H1 (cell line): ENCODE data around the gene MKLN1. TPM values are rescaled to one million over a fixed set of nuclear protein-coding genes. Genes with fewer than 3 reads are reported as not detected.

Source experiments
- BACH1 ChIP-seq: IDR thresholded peaks from 2 replicates; pipeline ENCODE4 v1.6.1; 2012; ENCODE audit warnings: low read length, improper control_type of control experiment
- CBX8 ChIP-seq: fragments of 300-800, 300-1000 bp; sonication (generic); IDR thresholded peaks from 2 replicates; pipeline ENCODE4 v1.7.1; 2016; ENCODE audit warnings: low read depth, low read length, borderline replicate concordance
- CHD7 ChIP-seq: fragments of 300-600 bp; sonication (generic); IDR thresholded peaks from 2 replicates; pipeline ENCODE4 v1.7.1; 2012; ENCODE audit warnings: low read length, moderate library complexity, mild to moderate bottlenecking, inconsistent platforms; ENCODE audit not compliant: insufficient replicate concordance
- E2F6 ChIP-seq: IDR thresholded peaks from 2 replicates; pipeline ENCODE4 v1.6.1; 2012; ENCODE audit warnings: inconsistent platforms
- POLR2A ChIP-seq, 2 experiments: IDR thresholded peaks; 1 replicate in 1 of 2; 2 replicates in 1 of 2; pipeline ENCODE4 v1.6.1; 2011; ENCODE audit warnings: low read depth in 2 of 2, low read length in 2 of 2, mild to moderate bottlenecking in 2 of 2; ENCODE audit errors: control extremely low read depth in 1 of 2
- SAP30 ChIP-seq: fragments of 300-600 bp; sonication (generic); IDR thresholded peaks from 2 replicates; pipeline ENCODE4 v1.7.1; 2012; ENCODE audit warnings: low read length, moderate library complexity, mild to moderate bottlenecking, inconsistent platforms; ENCODE audit not compliant: insufficient read depth, insufficient replicate concordance
- SIN3A ChIP-seq, 2 experiments: IDR thresholded peaks in 1 of 2; conservative IDR thresholded peaks in 1 of 2; 2 replicates each; pipeline ENCODE4 v1.6.1; 2011 to 2012; ENCODE audit warnings: low read length in 2 of 2, improper control_type of control experiment in 1 of 2, low read depth in 1 of 2, mild to moderate bottlenecking in 1 of 2
- SRF ChIP-seq: IDR thresholded peaks from 2 replicates; pipeline ENCODE4 v1.6.1; 2011; ENCODE audit warnings: mild to moderate bottlenecking, low read depth, low read length, moderate library complexity
- TCF12 ChIP-seq: IDR thresholded peaks from 2 replicates; pipeline ENCODE4 v1.6.1; 2011; ENCODE audit warnings: low read depth, mild to moderate bottlenecking, low read length
- ZNF274 ChIP-seq: IDR thresholded peaks from 2 replicates; pipeline ENCODE4 v1.7.0; 2012; ENCODE audit warnings: low read length, borderline replicate concordance; ENCODE audit errors: extremely low read depth
- polyA plus RNA-seq, 7 experiments: library from polyadenylated mRNA; depleted of rRNA in 3 of 7; stranded (reverse) in 5 of 7; unstranded in 2 of 7; fragments of >200 nt in 5 of 7; fragments of 200-250 nt in 2 of 7; gene quantifications; 1 replicate in 5 of 7; 2 replicates in 1 of 7; 4 replicates in 1 of 7; pipeline versions ENCODE4 v1.2.1 to v1.2.3, GENCODE V29; 2011 to 2013; ENCODE audit warnings: missing spikeins in 2 of 7, mixed read lengths in 2 of 7
- total RNA-seq: library from RNA; stranded (reverse); fragmentation: NEBNext Ultra II Directional; extraction: Animal tissue kit (Norgen Biotek cat#: 25700); gene quantifications from 2 replicates; pipeline ENCODE4 v1.2.1, GENCODE V29; 2021

The MKLN1 gene
- total and polyA plus RNA-seq, 2 of the 8 experiments (the other 6 are each of a cell fraction or from before 2014, with no cell fraction given), result 22.3 to 50.9 TPM

GRCh38 chr7:131320603-131321002 lies 7.1 kb upstream of the MKLN1 start (continued):
- TF ChIP-seq CHD7 (no peak), E2F6 (no peak), POLR2A (IDR thresholded peaks at IDR 0.05; ENCODE audit: control extremely low read depth in 1 of 2, low read depth in 2 of 2, low read length in 2 of 2) (no peak), ZNF274 (no peak), SIN3A (conservative IDR thresholded peaks at IDR 0.05 in 1 of 2, IDR thresholded peaks at IDR 0.05 in 1 of 2; ENCODE audit: low read depth in 1 of 2, low read length in 2 of 2) (no peak), CBX8 (no peak), TCF12 (no peak), BACH1 (no peak), SAP30 (no peak), SRF (no peak)
